Measurements from ENCODE around the gene IL27RA.

IL27RA gene

DNA sequence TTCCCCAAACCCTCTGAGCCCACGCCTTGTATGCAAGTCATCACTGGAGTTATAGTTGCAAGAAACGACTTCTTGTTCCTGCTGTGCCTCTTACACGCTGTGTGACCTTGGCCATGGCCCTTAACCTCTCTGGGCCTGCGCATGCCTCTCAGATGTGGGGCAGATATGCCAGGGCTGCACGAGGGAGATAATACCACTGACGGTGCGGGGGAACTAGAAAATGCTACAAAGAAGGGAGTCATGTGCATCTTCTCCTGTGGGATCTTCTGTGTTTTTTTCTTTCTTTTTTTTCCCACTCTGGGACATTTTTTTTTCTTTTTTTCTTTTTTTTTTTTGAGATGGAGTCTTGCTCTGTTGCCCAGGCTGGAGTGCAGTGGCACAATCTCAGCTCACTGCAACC, 63.3 kb downstream of the IL27RA start:
- no peak for DNase-seq
- TF ChIP-seq CTCF (IDR thresholded peaks at IDR 0.05; ENCODE audit: low read depth, low read length) = no peak
- H3K4me1 ChIP-seq = no peaks in the 10 kb centered on the region
- H3K36me3 ChIP-seq = 0 out of 2 replicates have a peak, but pooled peaks cover 12% of the 10 kb centered on the region
- H3K9me3 ChIP-seq = peaks cover 6% of the 10 kb centered on the region
- no peak overlapping the region for H3K4me3 ChIP-seq (ENCODE audit: low read depth, low read length)
- no peaks in the 10 kb centered on the region for H3K27me3 ChIP-seq

DNA sequence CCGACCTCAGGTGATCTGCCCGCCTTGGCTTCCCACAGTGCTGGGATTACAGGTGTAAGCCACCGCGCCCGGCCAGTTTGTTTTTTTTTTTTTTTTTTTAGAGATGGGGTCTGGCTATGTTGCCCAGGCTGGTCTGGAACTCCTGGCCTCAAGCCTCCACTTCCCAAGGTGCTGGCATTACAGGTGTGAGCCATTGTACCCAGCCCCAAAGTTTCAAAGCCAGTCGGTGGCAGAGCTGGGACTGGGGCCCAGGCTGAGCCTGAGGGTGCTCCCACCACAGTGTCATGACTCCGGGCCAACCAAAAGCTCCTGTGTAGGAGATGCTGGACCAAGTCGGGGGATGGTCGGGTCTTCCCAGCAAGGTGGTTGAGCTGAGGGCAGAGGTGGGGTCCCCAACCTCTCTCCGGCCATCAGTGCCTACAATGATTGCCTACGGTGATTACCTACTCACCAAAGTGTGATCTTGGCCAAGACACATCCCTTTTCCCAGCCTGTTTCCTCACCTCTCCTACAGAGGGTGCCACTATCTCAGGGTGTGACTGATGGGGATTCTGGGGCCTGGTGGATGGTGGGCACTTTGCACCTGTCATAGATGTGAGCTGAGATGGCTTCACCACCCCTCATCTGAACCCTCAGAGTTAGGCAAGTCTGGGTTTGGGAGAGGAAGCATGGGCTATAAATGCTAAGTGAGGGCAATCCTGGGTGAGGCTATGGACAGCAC, 64.9 kb downstream of the IL27RA start:
- Histone ChIP-seq H3K4me1 (no peaks in the 10 kb centered on the region), H3K27me3 (no peaks in the 10 kb centered on the region), H3K9me3 (peaks cover 6% of the 10 kb centered on the region), H3K4me3 (ENCODE audit: low read depth, low read length) (no peak overlapping the region), H3K36me3 (peaks cover 22% of the 10 kb centered on the region)
- peak; percentile 30; the same call in 1 of the 2 replicates for TF ChIP-seq CTCF (IDR thresholded peaks at IDR 0.05; ENCODE audit: low read depth, low read length)
- no peak for DNase-seq

DNA sequence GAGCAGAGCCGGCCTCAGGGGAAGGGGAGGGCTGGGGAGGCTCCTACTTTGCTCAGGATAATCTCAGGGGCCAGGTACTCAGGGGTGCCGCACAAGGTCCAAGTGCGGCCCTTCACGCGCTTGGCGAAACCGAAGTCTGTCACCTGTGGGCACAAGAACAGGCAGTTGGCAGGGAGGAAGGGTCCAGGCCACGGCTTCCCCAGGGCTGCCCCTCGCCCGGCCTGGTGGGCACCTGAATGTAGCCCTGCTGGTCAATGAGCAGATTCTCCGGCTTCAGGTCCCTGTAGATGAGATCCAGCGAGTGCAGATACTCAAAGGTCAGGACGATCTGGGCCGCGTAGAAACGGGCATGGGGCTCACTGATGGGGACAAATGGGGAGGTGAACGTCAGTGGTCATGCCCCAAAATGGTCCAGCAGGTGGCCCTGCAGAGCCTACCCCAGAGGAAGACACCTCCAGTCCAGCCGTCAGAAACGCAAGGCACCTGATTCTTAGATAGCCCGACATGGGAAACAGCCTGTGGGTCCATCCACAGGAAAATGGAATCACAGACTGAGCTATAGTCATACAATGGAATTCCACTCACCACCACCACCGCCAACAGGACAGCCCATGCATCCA, 66.1 kb downstream of the IL27RA start:
- H3K4me1 ChIP-seq = no peaks in the 10 kb centered on the region
- H3K9me3 ChIP-seq = peaks cover 6% of the 10 kb centered on the region
- peak; percentile 43 for TF ChIP-seq CTCF (IDR thresholded peaks at IDR 0.05; ENCODE audit: low read depth, low read length)
- H3K36me3 ChIP-seq = peaks cover 25% of the 10 kb centered on the region
- H3K27me3 ChIP-seq = no peaks in the 10 kb centered on the region
- no peak for DNase-seq
- no peak overlapping the region for H3K4me3 ChIP-seq (ENCODE audit: low read depth, low read length)

DNA sequence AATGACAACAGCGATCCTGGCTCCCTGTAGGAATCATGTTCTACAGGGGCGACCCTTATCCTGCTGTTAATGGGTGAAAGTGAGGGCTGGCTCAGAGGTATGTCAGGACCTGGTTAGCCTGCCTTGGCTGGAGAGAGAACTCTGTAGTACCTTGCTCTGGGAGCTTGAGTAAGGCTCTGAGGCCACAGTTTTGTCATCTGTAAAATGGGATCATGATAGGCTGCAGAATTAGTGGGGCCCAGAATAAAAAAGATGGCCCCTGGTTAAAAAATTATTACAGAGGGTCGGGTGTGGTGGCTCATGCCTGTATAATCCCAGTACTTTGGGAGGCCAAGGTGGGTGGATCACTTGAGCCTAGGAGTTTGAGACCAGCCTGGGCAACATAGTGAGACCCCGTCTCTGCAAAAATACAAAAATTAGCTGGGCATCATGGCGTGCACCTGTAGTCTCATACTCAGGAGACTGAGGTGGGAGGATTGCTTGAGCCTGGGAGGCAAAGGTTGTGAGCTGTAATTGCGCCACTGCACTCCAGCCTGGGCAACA, 69.5 kb downstream of the IL27RA start:
- no peak for TF ChIP-seq CTCF (IDR thresholded peaks at IDR 0.05; ENCODE audit: low read depth, low read length)
- Histone ChIP-seq H3K36me3 (peaks cover 25% of the 10 kb centered on the region), H3K4me3 (ENCODE audit: low read depth, low read length) (no peak overlapping the region), H3K27me3 (no peaks in the 10 kb centered on the region), H3K9me3 (no peaks in the 10 kb centered on the region), H3K4me1 (no peaks in the 10 kb centered on the region)
- DNase-seq = no peak

DNA sequence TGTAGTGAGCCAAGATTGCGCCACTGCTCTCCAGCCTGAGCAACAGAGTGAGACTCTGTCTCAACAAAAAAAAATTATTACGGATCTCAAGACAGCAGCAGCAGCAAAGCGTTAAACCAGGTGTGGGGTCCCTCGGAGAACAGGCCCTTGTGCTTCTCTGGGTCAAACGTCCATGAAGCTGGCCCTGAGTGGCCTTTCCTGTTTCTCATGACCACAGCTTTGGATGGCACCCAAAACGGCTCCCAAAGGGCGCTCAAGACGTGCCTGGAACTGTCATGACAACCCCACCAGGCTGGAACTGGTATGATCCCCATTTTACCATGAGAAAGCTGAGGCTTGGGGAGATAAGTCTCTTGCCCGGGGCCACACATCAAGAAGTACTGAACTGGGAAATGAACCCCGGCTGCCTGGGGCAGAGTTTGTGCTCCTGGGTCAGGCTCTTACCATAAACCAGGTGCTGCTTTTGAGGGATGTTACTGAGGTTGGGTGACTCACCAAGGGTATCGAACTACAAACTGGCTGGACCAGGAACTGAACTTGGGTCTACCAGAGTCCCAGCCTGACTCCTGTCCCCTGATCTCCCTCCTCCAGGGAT, 70.6 kb downstream of the IL27RA start:
- no peak for TF ChIP-seq CTCF (IDR thresholded peaks at IDR 0.05; ENCODE audit: low read depth, low read length)
- Histone ChIP-seq H3K4me1 (no peaks in the 10 kb centered on the region), H3K9me3 (no peaks in the 10 kb centered on the region), H3K36me3 (peaks cover 19% of the 10 kb centered on the region), H3K4me3 (ENCODE audit: low read depth, low read length) (no peak overlapping the region), H3K27me3 (no peaks in the 10 kb centered on the region)
- no peak for DNase-seq

Data from BE2C (cell line).